GM12878 (cell line): Measurements from ENCODE around the gene OR7D2. TPM values are rescaled to one million over a fixed set of nuclear protein-coding genes. Genes with fewer than 3 reads are reported as not detected.

ENCODE experiments used
- ATF7 ChIP-seq: fragments of 450-650 bp; IDR thresholded peaks from 2 replicates; pipeline ENCODE4 v1.6.1; 2016; ENCODE audit warnings: low read depth, mild to moderate bottlenecking
- BMI1 ChIP-seq: fragments of 450-650 bp; IDR thresholded peaks from 2 replicates; pipeline ENCODE4 v1.6.1; 2016; ENCODE audit warnings: mild to moderate bottlenecking, moderate library complexity, borderline replicate concordance
- CHD4 ChIP-seq: fragments of 200-600 bp; sonication (generic); IDR thresholded peaks from 2 replicates; pipeline ENCODE4 v1.6.1; 2016; ENCODE audit warnings: mild to moderate bottlenecking
- ETV6 ChIP-seq, 2 experiments: fragments of 450-650 bp in 1 of 2; IDR thresholded peaks in 1 of 2; conservative IDR thresholded peaks in 1 of 2; 2 replicates each; pipeline ENCODE4 v1.6.1; 2014; ENCODE audit warnings: antibody characterized with exemption in 1 of 2, borderline replicate concordance in 1 of 2, low read depth in 1 of 2, mild to moderate bottlenecking in 1 of 2, moderate library complexity in 1 of 2
- EZH2 ChIP-seq: IDR thresholded peaks from 2 replicates; pipeline ENCODE4 v1.6.1; 2012; ENCODE audit warnings: low read depth, mild to moderate bottlenecking, control low read depth, inconsistent platforms, low read length, borderline replicate concordance; ENCODE audit not compliant: control insufficient read depth
- IRF4 ChIP-seq: IDR thresholded peaks from 2 replicates; pipeline ENCODE4 v1.6.1; 2011; ENCODE audit warnings: low read depth, low read length
- JUND ChIP-seq: IDR thresholded peaks from 2 replicates; pipeline ENCODE4 v1.6.1; 2012; ENCODE audit warnings: low read depth, mild to moderate bottlenecking, low read length, improper control_type of control experiment, moderate library complexity
- KLF5 ChIP-seq: fragments of 450-650 bp; IDR thresholded peaks from 2 replicates; pipeline ENCODE4 v1.6.1; 2014; ENCODE audit warnings: mild to moderate bottlenecking; ENCODE audit not compliant: partially characterized antibody
- NFYA ChIP-seq: IDR thresholded peaks from 2 replicates; pipeline ENCODE4 v1.6.1; 2011; ENCODE audit warnings: low read depth, mild to moderate bottlenecking, low read length, improper control_type of control experiment, borderline replicate concordance
- NR2C2 ChIP-seq: IDR thresholded peaks from 2 replicates; pipeline ENCODE4 v1.6.1; 2011; ENCODE audit warnings: borderline replicate concordance, low read depth; ENCODE audit not compliant: control insufficient read depth, insufficient read length
- POU2F2 ChIP-seq: IDR thresholded peaks from 3 replicates; pipeline ENCODE4 v1.6.1; 2011; ENCODE audit warnings: low read depth, mild to moderate bottlenecking, low read length, borderline replicate concordance
- RAD21 ChIP-seq: IDR thresholded peaks from 2 replicates; pipeline ENCODE4 v1.6.1; 2011; ENCODE audit warnings: mild to moderate bottlenecking, low read depth, low read length, moderate library complexity; ENCODE audit not compliant: insufficient read depth
- RAD51 ChIP-seq: fragments of 450-650 bp; IDR thresholded peaks from 2 replicates; pipeline ENCODE4 v1.6.1; 2016; ENCODE audit warnings: moderate library complexity, mild to moderate bottlenecking, inconsistent platforms
- SMAD5 ChIP-seq: IDR thresholded peaks from 2 replicates; pipeline ENCODE4 v1.6.1; 2016; ENCODE audit warnings: antibody characterized with exemption, low read depth
- SUPT20H ChIP-seq: IDR thresholded peaks from 2 replicates; pipeline ENCODE4 v1.6.1; 2011; ENCODE audit warnings: low read depth, mild to moderate bottlenecking, low read length, moderate library complexity, borderline replicate concordance; ENCODE audit not compliant: control insufficient read depth
- TBL1XR1 ChIP-seq: IDR thresholded peaks from 2 replicates; pipeline ENCODE4 v1.6.1; 2012; ENCODE audit warnings: low read depth, low read length, improper control_type of control experiment
- WRNIP1 ChIP-seq: IDR thresholded peaks from 2 replicates; pipeline ENCODE4 v1.6.1; 2011; ENCODE audit warnings: low read depth, low read length, improper control_type of control experiment, borderline replicate concordance
- YBX1 ChIP-seq: fragments of 450-650 bp; IDR thresholded peaks from 2 replicates; pipeline ENCODE4 v1.6.1; 2016; ENCODE audit warnings: antibody characterized with exemption
- YY1 ChIP-seq: IDR thresholded peaks from 2 replicates; pipeline ENCODE4 v1.6.1; 2011; ENCODE audit warnings: low read depth, mild to moderate bottlenecking, low read length
- ZBED1 ChIP-seq: IDR thresholded peaks from 2 replicates; pipeline ENCODE4 v1.6.1; 2016; ENCODE audit warnings: borderline replicate concordance
- ZNF24 ChIP-seq: fragments of 450-650 bp; IDR thresholded peaks from 2 replicates; pipeline ENCODE4 v1.6.1; 2017; ENCODE audit warnings: antibody characterized with exemption, mild to moderate bottlenecking
- polyA plus RNA-seq, 11 experiments: library from polyadenylated mRNA; depleted of rRNA in 4 of 11; unstranded in 6 of 11; stranded (reverse) in 5 of 11; fragments of >200 nt; fragmentation: Nextera tagmentation in 4 of 11; fragmentation: Illumina TruSeq in 1 of 11; extraction: Ambion mirVana in 4 of 11; extraction: Trizol in 1 of 11; gene quantifications; 1 replicate in 1 of 11; 2 replicates in 10 of 11; pipeline versions ENCODE4 v1.2.1 to v1.2.3, GENCODE V29; 2011 to 2016; ENCODE audit warnings: inconsistent platforms in 2 of 11, missing spikeins in 2 of 11, low read depth in 1 of 11
- total RNA-seq, 4 experiments: library from RNA; depleted of rRNA in 3 of 4; stranded (reverse); fragments of >200 nt in 3 of 4; fragmentation: Illumina TruSeq in 1 of 4; extraction: Trizol in 1 of 4; gene quantifications; 2 replicates each; pipeline versions ENCODE4 v1.2.1 to v1.2.3, GENCODE V29; 2013 to 2021
- TF ChIP-seq, protein P1 (sequence below): IDR thresholded peaks from 2 replicates; pipeline ENCODE4 v1.6.1; 2012; ENCODE audit warnings: mild to moderate bottlenecking, low read depth, low read length
- TF ChIP-seq, protein P2 (sequence below): fragments of 450-650 bp; IDR thresholded peaks from 2 replicates; pipeline ENCODE4 v1.6.1; 2017; ENCODE audit warnings: mild to moderate bottlenecking, low read depth, inconsistent platforms; ENCODE audit not compliant: poor library complexity, severe bottlenecking

The OR7D2 gene
- total and polyA plus RNA-seq, 10 of the 15 experiments (the other 5 are each of a cell fraction or from before 2014, with no cell fraction given): 0.04 TPM; not detected in 9

DNA sequence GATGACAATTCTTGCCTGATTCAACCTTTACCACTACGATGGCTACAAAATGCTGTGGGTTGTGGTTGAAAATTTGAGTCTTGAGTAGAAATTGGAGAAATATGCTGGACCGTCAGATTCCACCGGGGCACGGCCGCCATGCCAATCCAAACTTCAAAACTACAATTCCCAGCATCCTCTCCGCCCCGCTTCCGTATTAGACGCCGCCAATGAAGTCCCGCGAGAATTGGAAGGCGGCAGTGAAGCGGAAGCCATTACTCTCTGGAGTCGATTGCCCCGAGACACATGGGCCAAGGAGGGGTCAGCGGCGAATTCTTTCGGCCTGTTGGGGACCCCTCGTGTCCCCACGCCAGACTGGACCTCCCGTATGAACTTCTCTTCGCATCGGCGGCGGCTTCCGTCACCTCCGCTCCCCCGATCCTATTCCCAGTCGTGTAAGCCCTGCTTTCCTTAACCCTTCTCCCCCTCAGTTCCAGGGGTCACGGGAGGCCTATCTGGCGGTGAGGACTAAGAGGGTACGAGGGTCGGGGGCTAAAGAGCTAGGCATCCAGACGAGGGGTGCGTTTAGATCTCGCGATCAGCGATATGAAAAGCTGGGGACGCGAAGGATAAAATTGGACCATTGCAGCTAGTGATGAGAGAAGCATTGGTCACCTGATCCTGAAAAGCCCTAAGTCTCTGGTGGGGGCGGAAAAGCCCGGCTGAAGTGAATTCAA is 38.5 kb upstream of the OR7D2 start, which contains the start of gene ZNF317 (continued):
- TF ChIP-seq, protein P1, sequence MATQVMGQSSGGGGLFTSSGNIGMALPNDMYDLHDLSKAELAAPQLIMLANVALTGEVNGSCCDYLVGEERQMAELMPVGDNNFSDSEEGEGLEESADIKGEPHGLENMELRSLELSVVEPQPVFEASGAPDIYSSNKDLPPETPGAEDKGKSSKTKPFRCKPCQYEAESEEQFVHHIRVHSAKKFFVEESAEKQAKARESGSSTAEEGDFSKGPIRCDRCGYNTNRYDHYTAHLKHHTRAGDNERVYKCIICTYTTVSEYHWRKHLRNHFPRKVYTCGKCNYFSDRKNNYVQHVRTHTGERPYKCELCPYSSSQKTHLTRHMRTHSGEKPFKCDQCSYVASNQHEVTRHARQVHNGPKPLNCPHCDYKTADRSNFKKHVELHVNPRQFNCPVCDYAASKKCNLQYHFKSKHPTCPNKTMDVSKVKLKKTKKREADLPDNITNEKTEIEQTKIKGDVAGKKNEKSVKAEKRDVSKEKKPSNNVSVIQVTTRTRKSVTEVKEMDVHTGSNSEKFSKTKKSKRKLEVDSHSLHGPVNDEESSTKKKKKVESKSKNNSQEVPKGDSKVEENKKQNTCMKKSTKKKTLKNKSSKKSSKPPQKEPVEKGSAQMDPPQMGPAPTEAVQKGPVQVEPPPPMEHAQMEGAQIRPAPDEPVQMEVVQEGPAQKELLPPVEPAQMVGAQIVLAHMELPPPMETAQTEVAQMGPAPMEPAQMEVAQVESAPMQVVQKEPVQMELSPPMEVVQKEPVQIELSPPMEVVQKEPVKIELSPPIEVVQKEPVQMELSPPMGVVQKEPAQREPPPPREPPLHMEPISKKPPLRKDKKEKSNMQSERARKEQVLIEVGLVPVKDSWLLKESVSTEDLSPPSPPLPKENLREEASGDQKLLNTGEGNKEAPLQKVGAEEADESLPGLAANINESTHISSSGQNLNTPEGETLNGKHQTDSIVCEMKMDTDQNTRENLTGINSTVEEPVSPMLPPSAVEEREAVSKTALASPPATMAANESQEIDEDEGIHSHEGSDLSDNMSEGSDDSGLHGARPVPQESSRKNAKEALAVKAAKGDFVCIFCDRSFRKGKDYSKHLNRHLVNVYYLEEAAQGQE: no peak
- TF ChIP-seq ZNF24: no peak
- TF ChIP-seq RAD51: peak; percentile 83
- no peak for TF ChIP-seq BMI1
- no peak for TF ChIP-seq IRF4
- TF ChIP-seq RAD21: no peak
- TF ChIP-seq JUND: no peak
- peak; percentile 77 for TF ChIP-seq SMAD5
- TF ChIP-seq, protein P2, sequence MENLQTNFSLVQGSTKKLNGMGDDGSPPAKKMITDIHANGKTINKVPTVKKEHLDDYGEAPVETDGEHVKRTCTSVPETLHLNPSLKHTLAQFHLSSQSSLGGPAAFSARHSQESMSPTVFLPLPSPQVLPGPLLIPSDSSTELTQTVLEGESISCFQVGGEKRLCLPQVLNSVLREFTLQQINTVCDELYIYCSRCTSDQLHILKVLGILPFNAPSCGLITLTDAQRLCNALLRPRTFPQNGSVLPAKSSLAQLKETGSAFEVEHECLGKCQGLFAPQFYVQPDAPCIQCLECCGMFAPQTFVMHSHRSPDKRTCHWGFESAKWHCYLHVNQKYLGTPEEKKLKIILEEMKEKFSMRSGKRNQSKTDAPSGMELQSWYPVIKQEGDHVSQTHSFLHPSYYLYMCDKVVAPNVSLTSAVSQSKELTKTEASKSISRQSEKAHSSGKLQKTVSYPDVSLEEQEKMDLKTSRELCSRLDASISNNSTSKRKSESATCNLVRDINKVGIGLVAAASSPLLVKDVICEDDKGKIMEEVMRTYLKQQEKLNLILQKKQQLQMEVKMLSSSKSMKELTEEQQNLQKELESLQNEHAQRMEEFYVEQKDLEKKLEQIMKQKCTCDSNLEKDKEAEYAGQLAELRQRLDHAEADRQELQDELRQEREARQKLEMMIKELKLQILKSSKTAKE: no peak
- peak; percentile 89 for TF ChIP-seq KLF5
- no peak for TF ChIP-seq CHD4
- no peak for TF ChIP-seq SUPT20H
- no peak for TF ChIP-seq TBL1XR1
- TF ChIP-seq NFYA: no peak
- 0 out of 3 replicates have a peak, but pooled peaks have one; percentile 51 for TF ChIP-seq POU2F2
- TF ChIP-seq NR2C2: no peak
- no peak for TF ChIP-seq ZBED1
- TF ChIP-seq YY1: peak; percentile 98
- peak; percentile 65 for TF ChIP-seq ATF7
- no peak for TF ChIP-seq EZH2
- no peak for TF ChIP-seq WRNIP1
- TF ChIP-seq ETV6 (conservative IDR thresholded peaks at IDR 0.05 in 1 of 2, IDR thresholded peaks at IDR 0.05 in 1 of 2; ENCODE audit: borderline replicate concordance in 1 of 2, low read depth in 1 of 2): no peak
- no peak for TF ChIP-seq YBX1
